HG02571 (cell line): ENCODE results near the gene ZNF33B.
"Not testable (repeated sequence)": the region's sequence is repeated elsewhere in the genome, so short reads cannot be mapped to it uniquely, and the experiment has no call there.

ENCODE experiments used
- ATAC-seq: cut with Tn5 transposase; IDR thresholded peaks from one replicate; pipeline ENCODE4 v1.9.1; 2021; ENCODE audit warnings: mild to moderate bottlenecking, moderate library complexity; ENCODE audit not compliant: unreplicated experiment

ZNF33B gene

DNA sequence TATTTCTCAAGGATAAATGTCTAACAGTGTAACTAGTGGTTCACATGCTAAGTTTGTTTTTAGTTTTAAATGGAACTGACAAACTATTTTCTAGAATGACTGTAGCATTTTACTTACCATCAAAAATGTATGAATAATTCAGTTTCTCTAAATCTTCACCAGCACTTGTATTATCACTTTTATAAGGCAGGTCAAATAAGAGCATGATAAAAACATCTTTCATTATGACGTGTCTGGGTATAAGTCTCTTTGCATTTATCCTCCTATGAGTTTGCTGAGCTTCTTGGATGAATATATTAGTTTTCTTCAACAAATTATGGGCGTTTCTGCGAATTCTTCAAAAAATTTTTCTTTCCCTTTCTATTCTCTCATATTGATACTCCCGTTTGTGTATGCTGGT lies 19.9 kb downstream of the ZNF33B start:
- ATAC-seq, result no peak

DNA sequence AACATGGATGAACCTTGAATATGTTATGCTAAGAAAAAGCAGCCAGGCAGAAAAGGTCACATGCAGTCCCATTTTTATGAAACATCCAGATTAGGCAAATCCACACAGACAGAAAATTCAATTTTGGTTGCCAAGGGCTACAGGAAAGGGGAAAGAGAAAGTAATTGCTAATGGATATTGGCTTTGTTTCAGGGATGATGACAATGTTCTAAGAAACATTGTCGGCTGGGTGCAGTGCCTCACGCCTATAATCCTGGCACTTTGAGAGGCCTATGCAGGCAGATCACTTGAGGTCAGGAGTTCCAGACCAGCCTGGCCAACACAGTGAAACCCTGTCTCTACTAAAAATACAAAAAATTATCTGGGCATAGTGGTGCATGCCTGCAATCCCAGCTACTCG lies 23.0 kb downstream of the ZNF33B start:
- no peak for ATAC-seq

DNA sequence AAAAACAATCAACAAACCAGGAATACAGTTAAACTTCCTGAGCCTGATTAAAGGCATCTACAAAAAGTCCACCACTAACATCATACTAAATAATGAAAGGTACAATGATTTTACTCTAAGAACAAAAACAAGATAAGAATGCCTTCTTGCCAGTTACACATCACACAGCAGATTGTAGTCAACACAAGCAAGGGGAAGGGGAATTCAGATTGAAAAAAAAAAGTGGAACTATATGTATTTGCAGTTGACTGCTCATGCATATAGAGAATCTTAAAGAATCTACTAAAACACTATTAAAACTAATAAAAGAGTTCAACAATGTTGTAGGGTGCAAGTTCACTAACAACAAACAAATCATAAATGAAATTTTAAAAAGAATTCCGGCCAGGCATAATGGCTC lies 28.5 kb downstream of the ZNF33B start:
- no peak for ATAC-seq

DNA sequence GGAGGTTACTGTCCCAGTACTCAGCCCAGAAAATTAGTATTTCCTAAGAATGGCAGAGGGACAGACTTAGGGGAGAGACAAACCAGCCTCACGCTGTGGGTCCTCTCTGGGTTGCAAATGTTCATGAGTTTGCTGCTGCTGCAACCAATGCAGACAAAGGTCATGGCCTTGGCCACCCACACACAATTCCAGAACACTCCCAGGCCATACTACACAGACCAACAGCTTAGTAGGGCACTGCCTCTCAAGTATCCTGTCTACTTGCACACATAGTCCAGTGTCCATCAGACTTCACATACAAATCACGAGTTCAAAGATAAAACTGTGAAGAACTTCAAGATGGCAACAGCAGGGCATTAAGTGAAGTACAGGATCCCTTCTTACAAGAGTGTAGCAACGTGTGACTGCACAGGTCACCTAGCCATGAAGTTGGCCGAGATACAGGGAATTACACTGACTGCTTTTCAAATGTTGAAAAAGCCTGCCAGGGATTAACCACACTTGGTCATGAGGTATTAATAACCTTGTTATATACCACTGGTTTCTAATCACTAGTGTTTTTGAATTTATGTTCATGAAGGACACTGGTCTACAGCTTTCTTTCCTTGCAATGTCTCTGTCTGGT lies 40.0 kb downstream of the ZNF33B start:
- no peak for ATAC-seq

DNA sequence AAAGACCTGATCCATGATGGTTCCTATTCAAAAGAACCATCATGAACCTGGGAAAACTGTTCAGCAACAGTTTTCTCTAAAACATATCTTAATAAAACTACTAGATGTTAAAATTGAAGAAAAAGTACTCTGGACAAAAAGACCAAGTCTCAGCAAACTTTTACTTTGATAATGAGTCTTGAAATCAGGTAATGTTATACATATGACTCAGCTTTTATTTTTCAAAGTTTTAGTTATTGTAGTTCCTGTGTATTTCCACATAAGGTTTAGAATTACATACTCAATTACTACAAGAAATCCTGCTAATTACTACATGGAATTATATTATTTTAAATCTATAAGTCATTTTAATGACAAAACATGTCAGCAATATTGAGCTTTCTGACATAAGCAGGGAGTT lies 42.2 kb downstream of the ZNF33B start:
- ATAC-seq, result no peak

DNA sequence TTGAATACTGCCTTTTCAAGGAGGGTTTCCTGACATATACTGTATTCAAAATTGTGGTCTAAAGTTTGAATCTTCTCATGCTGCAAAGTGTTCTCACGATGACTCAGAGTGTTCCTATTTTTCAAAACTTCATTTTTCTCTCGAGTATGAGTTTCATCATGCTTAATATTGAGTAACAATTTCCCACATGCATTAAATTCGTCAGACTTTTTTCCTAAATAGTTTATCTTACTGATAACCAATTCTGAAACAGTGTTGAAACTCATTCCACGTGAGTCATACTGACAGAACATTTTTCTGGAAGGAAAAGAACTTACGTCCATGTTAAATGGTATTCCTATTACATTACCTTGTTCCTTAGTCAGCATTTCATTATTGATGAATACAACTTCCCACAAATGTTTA lies 44.1 kb downstream of the ZNF33B start:
- no peak for ATAC-seq

DNA sequence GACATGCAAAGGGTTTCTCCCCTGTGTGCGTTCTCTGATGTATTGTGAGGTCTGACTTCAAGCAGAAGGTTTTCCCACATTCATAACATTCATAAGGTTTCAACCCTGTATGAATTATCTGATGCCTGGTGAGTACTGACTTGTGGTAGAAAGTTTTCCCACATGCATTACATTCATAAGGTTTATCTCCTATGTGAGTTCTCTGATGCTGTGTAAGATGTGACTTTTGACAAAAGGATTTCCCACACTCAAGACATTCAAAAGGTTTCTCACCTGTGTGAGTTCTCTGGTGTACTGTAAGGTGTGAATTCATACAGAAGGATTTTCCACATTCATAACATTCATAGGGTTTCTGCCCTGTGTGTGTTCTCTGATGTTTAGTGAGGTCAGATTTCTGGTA lies 45.1 kb downstream of the ZNF33B start:
- ATAC-seq, result no peak

DNA sequence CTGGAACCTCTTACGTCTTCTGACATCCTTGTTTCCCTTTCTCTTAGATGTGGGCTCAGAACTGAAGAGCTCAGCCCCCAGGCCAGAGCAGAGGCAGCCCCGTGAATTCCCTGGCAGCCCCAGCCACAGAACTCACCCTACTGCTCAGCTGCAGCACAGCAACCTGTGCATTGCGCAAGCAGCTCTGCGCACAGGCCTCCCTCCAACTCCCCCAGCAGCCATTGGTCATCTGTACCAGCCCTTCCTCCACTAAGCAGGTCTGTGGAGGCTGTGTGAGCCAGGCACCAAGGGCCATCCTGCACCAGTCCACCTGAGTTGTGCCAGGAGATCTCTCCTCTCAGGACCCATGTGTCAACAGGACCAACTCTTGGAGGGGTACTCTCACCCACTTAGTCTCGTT lies 54.5 kb downstream of the ZNF33B start:
- no peak for ATAC-seq

DNA sequence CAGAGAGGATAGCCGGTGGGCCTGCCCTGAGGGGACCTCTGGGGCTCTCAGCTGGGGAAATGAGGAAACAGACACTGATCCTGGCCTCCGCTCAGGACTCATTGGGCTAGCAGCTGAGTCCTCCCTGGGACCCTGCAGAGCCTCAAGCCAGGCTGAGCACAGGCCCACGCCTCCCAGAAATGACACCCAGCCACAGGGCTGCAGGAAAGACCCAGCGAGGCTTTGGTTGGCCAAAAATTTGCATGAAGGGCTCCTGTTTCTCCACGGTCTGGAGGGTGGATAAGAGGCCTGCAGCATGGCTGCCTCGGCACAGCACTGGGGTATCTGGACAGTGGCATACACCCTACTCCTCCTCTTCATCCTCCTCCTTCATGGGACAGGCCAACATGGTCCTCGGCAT lies 60.4 kb downstream of the ZNF33B start:
- no peak for ATAC-seq

DNA sequence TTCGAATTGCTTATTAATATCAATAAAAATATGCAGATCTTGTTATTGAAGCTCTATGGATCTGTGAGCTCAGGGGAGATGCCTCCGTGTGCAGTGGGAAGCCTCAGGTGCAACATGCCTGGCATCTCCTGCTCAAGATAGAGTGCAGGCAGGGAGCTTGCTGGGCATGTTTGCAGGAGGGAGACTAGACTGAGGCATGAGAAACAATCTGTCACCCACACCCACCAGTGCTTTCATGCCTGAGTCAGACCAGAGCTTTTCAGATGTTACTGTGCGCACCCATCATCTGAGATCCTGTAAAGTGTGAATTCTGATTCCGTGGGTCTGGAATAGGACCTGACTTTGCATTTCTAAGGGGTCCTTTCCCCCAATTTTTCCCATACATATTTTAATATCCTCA lies 62.0 kb downstream of the ZNF33B start:
- no peak for ATAC-seq

DNA sequence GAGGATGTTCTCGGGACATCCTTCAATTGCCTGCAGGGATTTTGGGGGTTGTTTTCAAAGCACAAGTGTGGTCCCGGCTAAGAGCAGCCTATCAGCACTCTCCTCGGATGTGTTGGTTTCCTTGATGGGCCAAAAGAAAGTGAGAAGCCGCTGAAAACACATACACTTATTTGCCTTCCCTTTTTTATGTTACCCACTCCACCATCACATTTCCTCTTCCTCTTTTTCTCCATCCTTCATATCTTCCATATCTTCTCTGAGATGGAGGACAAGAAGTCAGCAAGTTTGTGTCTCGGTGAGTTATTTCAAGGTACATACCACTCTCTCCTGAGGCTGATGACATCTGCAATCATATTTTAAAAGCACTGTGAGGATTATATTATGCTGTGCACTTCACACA lies 64.0 kb downstream of the ZNF33B start:
- no peak for ATAC-seq

DNA sequence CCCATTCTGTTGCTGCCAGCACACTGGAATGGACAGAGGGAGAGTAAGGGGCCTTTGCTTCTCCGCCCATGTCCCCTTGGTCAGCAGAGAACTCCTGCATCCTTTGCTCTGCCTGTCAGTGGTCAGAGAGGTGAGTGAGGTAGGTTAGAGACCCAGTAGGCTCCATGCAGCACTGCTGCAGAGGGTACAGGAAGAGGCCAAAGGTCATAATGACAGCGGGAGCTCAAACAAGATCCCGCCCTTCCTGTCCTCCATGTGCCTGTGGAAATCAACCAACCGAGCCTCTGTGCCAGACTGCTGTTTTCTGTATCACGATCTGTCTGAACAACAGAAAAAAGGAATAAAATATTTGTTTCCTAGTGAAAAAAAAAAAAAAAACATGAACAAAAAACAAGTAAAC lies 81.4 kb downstream of the ZNF33B start:
- ATAC-seq, result no peak

DNA sequence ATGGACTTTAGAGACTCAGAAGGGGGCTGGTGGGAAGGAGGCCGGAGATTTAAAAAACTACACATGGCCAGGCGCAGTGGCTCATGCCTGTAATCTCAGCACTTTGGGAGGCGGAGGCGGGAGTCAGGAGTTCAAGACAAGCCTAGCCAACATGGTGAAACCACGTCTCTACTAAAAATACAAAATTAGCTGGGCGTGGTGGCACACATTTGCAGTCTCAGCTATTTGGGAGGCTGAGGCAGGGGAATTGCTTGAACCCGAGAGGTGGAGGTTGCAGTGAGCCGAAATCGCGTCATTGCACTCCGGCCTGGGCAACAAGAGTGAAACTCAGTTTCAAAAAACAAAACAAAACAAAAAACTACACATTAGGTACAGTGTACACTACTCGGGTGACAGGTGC lies 84.8 kb downstream of the ZNF33B start:
- not testable (repeated sequence) for ATAC-seq

DNA sequence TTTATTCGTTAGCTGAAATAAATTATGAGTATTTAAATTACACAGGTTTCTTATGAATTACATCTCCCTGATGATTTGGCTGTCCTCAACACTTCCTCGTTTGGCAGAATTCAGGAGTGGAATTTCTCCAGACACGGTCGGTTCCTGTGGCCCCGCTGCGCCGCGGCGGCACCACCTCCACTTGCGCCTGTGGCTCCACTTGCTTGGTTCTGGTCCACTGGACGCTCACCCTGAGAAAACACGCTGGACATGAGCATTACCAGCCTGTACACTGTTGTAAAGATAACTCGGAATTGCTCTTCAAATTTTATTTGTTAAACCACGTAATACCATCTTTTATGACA lies 85.3 kb downstream of the ZNF33B start:
- peak; percentile 31 for ATAC-seq

DNA sequence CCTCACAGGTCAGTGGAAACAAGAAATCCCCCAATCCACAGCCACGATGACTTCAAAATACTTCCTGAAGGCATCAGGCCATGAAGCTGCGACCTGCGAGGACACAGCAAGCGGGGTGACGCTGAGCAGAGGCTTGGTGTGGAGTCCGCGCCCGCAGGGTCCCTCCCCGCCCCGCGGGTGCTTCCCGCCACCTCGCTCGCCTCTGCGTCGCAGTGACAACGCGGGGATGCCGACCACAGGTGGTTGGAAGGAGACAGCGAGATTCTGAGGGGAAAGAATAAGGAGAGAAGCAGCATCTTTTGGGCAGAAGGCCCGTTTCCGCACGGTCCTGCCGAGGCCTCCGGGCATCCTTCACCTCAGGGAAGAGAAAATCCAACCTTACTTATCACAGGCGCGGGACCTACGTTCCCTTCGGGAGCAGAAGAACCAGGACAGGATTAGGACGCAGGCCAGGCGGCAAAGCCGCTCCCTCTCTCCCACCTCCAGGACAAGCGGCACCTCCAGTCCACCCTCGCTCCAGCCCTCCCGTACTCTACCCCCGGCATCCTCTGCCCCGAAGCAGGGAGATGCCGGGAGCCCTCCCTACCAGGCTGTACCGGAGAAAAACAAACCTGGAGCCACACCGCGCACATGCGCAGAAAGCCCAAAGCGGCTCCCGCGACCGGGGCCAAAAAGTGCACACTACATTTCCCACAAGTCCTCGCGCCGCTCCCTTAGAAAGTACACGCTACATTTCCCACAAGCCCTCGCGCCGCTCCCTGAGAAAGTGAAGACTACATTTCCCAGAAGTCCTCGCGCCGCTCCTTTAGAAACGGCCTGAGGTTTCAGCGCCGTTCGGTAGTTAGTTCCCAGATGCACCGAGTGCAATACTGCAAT lies 85.9 kb downstream of the ZNF33B start:
- ATAC-seq, result peak; percentile 93

DNA sequence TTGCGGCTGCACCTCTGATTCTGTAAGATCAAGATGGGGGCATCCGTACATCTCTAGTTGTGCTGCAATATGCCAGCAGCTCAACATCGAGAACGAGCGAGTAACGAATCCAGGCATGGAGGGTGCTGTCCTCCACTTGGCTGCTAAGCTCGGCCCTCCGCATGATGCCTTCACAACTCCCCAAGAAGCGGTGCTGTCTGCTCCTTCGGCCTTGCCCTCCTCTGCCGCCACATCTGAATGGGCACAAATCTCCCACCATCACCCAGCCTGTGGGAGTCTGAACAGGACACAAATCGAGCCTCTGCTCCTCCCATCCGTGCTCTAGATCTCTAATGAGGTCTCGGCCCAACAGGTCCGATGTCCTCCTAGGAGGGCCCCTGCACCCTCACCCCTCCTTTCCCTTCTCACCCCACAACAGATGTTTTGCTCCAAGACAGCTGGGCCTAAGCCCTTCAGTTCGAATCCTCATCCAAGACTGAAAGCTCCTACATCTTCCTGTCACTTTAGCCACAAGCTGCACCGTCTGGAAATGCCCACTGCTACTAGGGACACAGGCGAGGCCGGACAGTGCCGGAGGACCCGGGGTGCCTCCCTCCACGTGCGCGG lies 86.7 kb downstream of the ZNF33B start:
- ATAC-seq, result no peak

DNA sequence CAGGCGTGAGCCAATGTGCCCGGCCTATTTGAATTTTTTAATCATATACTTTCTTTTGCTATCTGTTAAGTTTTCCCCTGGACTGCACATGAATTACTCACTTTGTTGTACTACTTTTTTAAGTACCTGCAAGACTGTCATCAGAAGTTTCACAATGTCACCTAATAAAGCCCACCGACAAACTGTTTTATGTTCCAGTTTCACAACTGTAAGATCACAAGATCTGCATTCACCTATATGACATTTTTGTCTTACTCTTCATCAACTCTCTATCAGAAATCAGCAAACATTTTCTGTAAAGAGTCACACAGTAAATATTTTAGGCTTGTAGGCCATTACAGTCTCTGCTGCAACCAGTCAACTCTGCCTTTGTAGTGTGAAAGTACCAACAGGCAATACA lies 88.5 kb downstream of the ZNF33B start:
- no peak for ATAC-seq

DNA sequence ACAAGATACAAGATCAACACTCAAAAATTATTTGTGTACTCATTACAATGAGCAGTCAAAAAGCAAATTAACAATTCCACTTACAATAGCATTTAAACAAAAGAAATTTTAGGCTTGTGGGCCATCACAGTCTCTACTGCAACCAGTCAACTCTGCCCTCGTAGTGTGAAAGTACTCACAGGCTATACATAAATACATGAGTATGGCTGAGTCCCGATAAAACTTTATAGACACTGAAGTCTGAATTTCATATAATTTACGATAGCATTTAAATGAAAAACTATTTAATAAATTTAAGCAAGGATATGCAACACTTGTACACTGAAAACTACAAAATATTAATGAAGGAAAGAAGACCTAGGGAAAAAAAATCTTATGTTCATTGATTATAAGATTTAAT lies 90.1 kb downstream of the ZNF33B start:
- ATAC-seq, result no peak

DNA sequence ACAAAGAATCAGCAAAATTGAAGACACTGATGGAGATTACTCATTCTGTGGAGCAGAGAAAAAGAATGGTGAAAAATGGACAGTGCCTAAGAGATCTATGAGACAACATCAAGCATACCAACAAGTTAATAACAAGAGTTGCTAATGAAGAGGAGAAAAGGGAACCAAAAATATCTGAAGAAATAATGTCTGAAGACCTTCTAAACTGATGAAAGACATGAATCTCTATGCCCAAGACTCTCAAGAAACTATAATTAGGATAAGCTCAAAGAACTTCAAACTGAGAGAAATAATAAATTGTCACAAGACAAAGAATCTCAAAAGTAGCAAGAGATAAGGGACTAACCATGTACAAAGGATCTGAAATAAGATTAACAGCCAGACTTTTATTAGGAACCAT lies 93.4 kb downstream of the ZNF33B start:
- ATAC-seq, result no peak

DNA sequence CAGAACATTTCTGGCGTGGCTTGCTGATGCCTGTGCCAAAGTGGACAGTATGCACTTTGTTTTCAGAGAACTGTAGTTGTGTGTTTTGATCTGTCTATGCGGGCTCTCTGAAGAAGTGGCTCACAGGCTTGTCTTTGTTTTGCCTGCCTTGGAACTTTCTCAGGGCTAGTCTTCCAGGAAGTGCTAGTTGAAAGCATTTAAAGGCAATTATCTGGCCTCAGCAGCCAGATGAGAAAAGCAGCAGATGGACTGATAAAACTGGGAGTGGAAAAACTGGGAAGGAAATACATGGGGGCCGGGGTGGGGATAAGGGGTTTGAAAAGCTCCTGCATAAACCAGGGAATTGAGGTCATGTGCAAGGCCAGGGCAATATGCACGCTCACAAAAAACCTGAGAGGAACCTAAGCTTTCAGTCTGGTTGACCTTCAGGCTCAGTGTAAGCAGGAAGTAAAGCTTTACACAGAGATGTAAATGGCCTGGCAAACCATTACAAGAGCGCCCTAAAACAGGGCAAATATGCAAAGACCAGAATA lies 94.5 kb downstream of the ZNF33B start:
- ATAC-seq, result no peak
